ENCODE data around the gene ERCC6L2. TPM values are rescaled to one million over a fixed set of nuclear protein-coding genes. Genes with fewer than 3 reads are reported as not detected.
A peak's percentile ranks its signal among the peaks of the same experiment; 100 is the strongest.

Gene ERCC6L2
- total and polyA plus RNA-seq, 10 of the 15 experiments (the other 5 are each of a cell fraction or from before 2014, with no cell fraction given): 8.1 to 45.0 (median 22.6) TPM

DNA sequence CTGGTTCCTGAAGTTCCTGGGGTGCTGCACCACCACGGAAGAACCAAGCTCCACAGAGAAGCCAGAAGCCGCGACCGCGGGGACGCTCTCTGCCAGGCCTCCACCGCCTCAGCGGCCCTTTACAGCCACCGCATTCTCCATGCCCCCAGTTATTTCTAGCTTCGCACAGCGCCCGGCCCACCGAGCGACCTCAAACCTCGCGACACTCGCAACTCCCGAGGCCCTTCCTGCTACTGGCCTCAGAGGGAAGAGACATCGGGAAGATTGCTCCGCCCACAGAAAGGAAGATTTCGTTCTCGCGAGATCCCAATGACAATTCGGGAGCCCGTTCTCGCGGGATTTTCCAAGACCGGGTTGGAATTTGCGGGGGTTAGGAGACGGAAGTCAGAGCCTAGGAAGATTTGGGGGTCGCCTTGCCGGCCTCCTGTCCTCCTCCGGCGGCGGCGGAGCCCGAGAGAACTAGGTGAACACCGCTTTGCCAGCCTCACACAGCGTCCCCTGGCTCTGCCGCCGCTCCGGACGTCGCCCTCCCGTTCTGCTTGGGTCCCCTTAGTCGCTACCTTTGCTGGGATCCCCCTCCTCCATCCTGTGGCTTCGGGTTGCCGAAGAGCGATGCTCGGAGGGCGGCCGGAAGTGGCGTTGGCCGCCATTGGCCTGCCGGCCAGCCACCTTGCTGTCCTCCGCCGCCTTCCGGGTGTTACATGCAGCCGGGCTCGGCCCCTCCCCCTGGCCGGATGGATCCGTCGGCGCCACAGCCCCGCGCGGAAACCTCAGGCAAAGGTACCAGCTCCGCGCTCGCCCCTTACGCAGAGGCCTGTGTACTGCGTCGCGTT is at the start of gene ERCC6L2 (continued):
- TF ChIP-seq SMAD1 (IDR thresholded peaks at IDR 0.05; ENCODE audit: low read depth, partially characterized antibody) (peak; percentile 5), NRF1 (conservative IDR thresholded peaks at IDR 0.05; ENCODE audit: low read depth, low read length) (no peak), NBN (IDR thresholded peaks at IDR 0.05) (peak; percentile 93), BRCA1 (IDR thresholded peaks at IDR 0.05; ENCODE audit: low read depth, low read length) (peak; percentile 100), ZNF384 (IDR thresholded peaks at IDR 0.05; ENCODE audit: borderline replicate concordance, low read depth, low read length) (no peak), MYC (IDR thresholded peaks at IDR 0.05; ENCODE audit: insufficient read depth, insufficient read length, insufficient replicate concordance, low read length, severe bottlenecking) (peak; percentile 60), SRF (IDR thresholded peaks at IDR 0.05; ENCODE audit: low read depth in 2 of 2, low read length in 2 of 2) (peak in 1 of 2 experiments; percentile 87; a peak in 2 of 4 replicates), JUNB (IDR thresholded peaks at IDR 0.05) (0 out of 2 replicates have a peak, but pooled peaks have one; percentile 11), PRDM15 (CRISPR knock-in tag; IDR thresholded peaks at IDR 0.05) (no peak), ZZZ3 (IDR thresholded peaks at IDR 0.05; ENCODE audit: control insufficient read depth, insufficient read length, low read depth) (no peak), EP300 (IDR thresholded peaks at IDR 0.05; ENCODE audit: borderline replicate concordance in 1 of 2, control insufficient read depth in 1 of 2, low read depth in 2 of 2, low read length in 2 of 2) (no peak; a peak in 1 of 4 replicates), ZBTB11 (CRISPR knock-in tag; IDR thresholded peaks at IDR 0.05) (peak; percentile 89), E4F1 (IDR thresholded peaks at IDR 0.05; ENCODE audit: borderline replicate concordance, partially characterized antibody) (peak; percentile 32), FOS (IDR thresholded peaks at IDR 0.05; ENCODE audit: borderline replicate concordance, extremely low read depth, insufficient read length) (no peak), RAD51 (IDR thresholded peaks at IDR 0.05) (no peak)
- TF ChIP-seq, protein P1, sequence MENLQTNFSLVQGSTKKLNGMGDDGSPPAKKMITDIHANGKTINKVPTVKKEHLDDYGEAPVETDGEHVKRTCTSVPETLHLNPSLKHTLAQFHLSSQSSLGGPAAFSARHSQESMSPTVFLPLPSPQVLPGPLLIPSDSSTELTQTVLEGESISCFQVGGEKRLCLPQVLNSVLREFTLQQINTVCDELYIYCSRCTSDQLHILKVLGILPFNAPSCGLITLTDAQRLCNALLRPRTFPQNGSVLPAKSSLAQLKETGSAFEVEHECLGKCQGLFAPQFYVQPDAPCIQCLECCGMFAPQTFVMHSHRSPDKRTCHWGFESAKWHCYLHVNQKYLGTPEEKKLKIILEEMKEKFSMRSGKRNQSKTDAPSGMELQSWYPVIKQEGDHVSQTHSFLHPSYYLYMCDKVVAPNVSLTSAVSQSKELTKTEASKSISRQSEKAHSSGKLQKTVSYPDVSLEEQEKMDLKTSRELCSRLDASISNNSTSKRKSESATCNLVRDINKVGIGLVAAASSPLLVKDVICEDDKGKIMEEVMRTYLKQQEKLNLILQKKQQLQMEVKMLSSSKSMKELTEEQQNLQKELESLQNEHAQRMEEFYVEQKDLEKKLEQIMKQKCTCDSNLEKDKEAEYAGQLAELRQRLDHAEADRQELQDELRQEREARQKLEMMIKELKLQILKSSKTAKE (IDR thresholded peaks at IDR 0.05; ENCODE audit: low read depth, poor library complexity, severe bottlenecking): no peak

Measured in GM12878 (cell line).